Stimulated activated naive CD8-positive, alpha-beta T cell treated with anti-CD3 and anti-CD28 coated beads, Interleukin-15, amount 100 ng/mL, for 72 hours (primary cell): ENCODE results near the gene OGN.
"Not testable (repeated sequence)": the region's sequence is repeated elsewhere in the genome, so short reads cannot be mapped to it uniquely, and the experiment has no call there.

Source experiments
- ATAC-seq: fragments of 150-1000 bp; cut with Tn5 transposase; 2 replicates; pipeline ENCODE4 v1.10.0; 2021; ENCODE audit warnings: mild to moderate bottlenecking, moderate library complexity
- DNase-seq, 2 donors: peaks; one replicate each; pipeline ENCODE4 v3.0.0; 2021 to 2022
- H3K27ac Mint-ChIP-seq, 2 donors: one replicate each; pipeline ENCODE4 v1.8.0; 2022; ENCODE audit warnings: mild to moderate bottlenecking in 2 of 2, mixed read lengths in 2 of 2, moderate library complexity in 2 of 2
- H3K27me3 Mint-ChIP-seq: one replicate; pipeline ENCODE4 v1.8.0; 2022; ENCODE audit warnings: mixed read lengths
- H3K4me1 Mint-ChIP-seq: one replicate; pipeline ENCODE4 v1.8.0; 2022; ENCODE audit warnings: mild to moderate bottlenecking, mixed read lengths
- H3K4me3 Mint-ChIP-seq, 2 donors: one replicate each; pipeline ENCODE4 v1.8.0; 2022; ENCODE audit warnings: mild to moderate bottlenecking in 2 of 2, mixed read lengths in 2 of 2, moderate library complexity in 1 of 2
- H3K9me3 Mint-ChIP-seq, 2 donors: one replicate each; pipeline ENCODE4 v1.8.0; 2022; ENCODE audit warnings: mixed read lengths in 2 of 2

OGN gene

DNA sequence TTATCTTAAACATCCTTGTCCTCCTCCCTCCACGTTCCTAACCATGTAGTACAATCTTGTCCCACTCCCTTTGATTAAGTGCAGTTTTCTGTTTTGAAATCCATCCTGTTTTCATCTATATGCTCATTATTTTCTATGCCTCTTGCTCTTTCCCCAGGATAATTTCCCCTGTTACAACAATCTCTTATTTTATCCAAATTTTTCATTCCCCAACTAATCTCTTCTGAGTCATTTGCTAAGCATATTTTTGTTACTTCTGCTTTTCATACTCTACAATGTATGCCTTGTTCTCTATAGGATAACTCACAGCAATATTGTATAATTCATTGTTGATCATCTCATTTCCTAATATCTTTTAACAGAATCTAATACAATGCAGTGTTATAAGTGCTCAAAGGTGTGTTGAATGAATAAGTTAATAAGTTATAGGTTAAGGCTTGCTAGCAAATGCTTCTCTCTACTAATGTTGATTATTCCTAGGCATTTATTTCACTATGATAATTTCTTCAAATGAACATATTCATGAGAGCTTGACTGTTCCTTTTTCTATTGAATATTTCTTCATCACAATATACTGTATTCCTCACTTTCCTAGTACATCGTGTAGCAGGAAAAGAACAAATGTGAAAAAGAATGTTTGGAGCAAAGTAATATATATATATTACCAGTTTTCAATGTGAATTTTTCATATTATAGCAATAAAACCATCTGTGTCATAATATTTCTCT is 18.4 kb upstream of the OGN start:
- no peak for ATAC-seq

DNA sequence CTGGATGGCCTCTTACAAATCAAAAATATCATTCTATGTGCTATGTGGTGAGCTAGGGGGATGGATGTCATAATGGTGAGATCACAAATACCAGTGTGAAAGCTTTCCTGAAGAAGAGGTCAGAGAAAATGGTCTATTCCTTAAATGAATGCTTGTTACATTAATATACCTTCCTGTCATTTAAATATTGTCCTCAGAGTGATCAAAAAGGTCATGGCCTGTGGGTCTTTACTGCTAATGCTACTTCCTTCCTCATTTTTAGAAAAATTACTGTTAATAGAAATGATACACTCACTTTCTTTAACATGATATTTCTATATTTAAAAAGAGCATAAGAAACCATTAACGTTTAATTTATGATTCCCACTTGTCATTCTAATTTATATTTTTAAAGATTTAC is 10.2 kb upstream of the OGN start:
- Mint-ChIP-seq H3K27me3 (no peaks in the 10 kb centered on the region), H3K9me3 (no peaks in the 10 kb centered on the region), H3K27ac (no peak overlapping the region), H3K4me3 (no peak overlapping the region), H3K4me1 (no peaks in the 10 kb centered on the region)
- no peak for ATAC-seq
- DNase-seq, result no peak

More for the DNA sequence above, 18.4 kb upstream of the OGN start:
- Mint-ChIP-seq H3K4me3 (no peak overlapping the region), H3K27ac (peak overlapping the region in 1 of 2 donors; percentile 3), H3K27me3 (no peaks in the 10 kb centered on the region), H3K4me1 (no peaks in the 10 kb centered on the region), H3K9me3 (no peaks in the 10 kb centered on the region)
- DNase-seq, result no peak

DNA sequence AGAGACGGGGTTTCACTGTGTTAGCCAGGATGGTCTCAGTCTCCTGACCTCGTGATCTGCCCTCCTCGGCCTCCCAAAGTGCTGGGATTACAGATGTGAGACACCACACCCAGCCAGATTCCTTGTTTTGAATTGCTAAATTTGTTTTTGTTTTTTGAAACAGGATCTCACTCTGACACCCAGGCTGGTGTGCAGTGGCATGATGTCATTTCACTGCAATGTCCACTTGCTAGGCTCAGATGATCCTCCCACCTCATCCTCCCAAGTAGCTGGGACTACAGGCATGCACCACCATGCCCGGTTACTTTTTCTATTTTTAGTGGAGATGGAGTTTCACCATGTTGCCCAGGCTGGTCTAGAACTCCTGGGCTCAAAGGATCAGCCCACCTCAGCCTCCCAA is 6.8 kb upstream of the OGN start:
- ATAC-seq, H3K4me3 Mint-ChIP-seq, H3K9me3 Mint-ChIP-seq, DNase-seq, H3K27me3 Mint-ChIP-seq: not testable (repeated sequence)
- H3K4me1 Mint-ChIP-seq, result peaks cover 13% of the 10 kb centered on the region
- H3K27ac Mint-ChIP-seq, result peak overlapping the region in 1 of 2 donors; percentile 86

DNA sequence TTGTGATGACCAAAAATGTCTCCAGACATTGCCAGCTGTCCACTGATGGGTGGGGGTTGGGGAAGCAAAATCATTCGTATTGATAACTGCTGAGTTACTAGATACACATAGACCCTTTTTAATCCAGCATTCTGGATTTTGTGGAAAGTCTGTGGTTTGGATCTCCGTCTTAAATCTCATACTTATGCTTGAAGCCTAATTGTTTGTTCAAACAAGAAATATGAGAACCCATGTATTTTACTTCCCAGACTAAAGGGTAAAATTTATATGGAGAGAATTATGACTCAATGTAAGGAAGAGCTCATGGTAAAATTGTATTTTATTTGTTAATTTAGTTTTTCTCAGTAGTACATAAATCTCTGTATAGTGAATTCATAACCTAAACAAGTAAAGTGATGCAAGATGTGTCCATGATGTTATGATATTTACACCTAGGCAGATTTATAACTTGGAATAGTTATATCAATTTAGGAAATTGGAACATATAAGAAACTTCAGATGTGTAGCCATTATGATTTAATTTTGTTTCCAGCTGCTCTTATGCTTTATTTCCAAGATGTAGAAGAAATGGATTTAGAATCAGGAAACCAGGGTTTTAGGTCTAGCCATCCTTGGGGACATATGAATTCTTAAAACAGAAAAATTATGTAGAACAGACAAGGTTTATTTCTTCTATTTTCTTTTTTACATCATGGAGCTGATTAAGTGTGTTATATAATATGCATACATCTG is 4.5 kb upstream of the OGN start:
- Mint-ChIP-seq H3K27me3 (no peaks in the 10 kb centered on the region), H3K4me3 (no peak overlapping the region), H3K9me3 (no peaks in the 10 kb centered on the region), H3K27ac (no peak overlapping the region), H3K4me1 (peaks cover 25% of the 10 kb centered on the region)
- no peak for DNase-seq
- ATAC-seq, result no peak

DNA sequence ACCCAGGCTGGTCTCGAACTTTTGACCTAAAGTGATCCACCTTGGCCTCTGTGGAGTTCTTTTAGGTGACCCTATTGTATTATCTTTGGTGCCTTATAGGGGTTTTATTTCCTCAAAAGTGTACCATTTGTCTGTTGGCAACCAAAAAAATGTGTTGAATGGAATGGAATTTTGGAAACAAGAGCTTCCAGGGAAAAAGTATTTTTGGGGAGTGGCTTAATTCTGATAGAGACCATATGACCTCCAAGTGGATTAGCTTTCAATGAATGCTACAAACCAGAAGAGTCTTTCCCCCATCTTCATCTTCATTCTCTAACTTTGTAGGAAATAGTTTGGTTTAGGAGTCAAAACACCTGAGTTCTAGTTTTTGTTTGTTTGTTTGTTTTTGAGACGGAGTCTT is 3.4 kb upstream of the OGN start:
- DNase-seq (no peak), ATAC-seq (no peak)
- Mint-ChIP-seq H3K27me3 (no peaks in the 10 kb centered on the region), H3K4me1 (peaks cover 25% of the 10 kb centered on the region), H3K9me3 (no peaks in the 10 kb centered on the region), H3K4me3 (no peak overlapping the region), H3K27ac (no peak overlapping the region)

DNA sequence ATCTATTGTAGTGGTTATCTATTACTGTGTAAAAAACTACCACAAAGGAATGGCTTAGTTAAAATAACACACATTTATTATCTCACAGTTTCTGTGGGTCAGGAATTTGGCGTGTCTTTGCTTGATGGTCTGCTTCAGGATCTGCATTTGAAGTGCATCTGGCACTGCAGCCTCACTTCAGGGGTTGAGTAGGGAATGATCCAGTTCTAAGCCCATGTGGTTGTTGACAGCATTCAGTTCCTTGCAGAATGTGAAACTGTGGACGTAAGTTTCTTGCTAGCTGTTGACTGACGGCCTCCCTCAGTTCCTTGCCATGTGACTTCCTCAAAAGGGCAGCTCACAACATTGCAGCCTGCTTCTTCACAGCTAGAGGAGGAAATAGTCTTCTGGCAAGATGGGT is 2.1 kb upstream of the OGN start:
- peaks cover 32% of the 10 kb centered on the region for H3K4me1 Mint-ChIP-seq
- no peaks in the 10 kb centered on the region for H3K27me3 Mint-ChIP-seq
- peak; percentile 84 for ATAC-seq
- peak; percentile 7 to 14 for DNase-seq
- no peaks in the 10 kb centered on the region for H3K9me3 Mint-ChIP-seq
- H3K4me3 Mint-ChIP-seq, result peak overlapping the region; percentile 37 to 39
- H3K27ac Mint-ChIP-seq, result no peak overlapping the region

DNA sequence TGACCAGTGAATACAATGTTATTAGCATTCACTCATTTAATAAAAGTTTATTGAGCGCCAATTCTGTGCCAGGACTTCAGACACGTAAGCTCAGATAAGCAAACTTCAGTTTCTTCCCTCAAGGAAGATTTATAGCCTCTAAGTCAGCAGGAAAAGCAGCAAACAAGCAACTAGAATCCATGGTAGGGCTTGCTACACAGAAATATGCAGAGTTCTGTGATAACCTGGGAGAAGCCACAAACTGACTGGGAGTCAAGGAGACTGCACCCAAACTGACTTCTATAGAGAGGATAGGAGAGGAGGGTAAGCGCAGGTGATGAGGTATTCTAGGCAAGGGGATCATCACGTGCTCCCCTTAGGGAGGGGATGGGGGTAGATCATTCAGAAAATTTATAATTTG is 1.4 kb upstream of the OGN start:
- no peak for DNase-seq
- Mint-ChIP-seq H3K4me1 (peaks cover 32% of the 10 kb centered on the region), H3K27ac (peak overlapping the region in 1 of 2 donors; percentile 84), H3K4me3 (peak overlapping the region; percentile 7 to 32), H3K9me3 (no peaks in the 10 kb centered on the region), H3K27me3 (no peaks in the 10 kb centered on the region)
- ATAC-seq, result no peak

DNA sequence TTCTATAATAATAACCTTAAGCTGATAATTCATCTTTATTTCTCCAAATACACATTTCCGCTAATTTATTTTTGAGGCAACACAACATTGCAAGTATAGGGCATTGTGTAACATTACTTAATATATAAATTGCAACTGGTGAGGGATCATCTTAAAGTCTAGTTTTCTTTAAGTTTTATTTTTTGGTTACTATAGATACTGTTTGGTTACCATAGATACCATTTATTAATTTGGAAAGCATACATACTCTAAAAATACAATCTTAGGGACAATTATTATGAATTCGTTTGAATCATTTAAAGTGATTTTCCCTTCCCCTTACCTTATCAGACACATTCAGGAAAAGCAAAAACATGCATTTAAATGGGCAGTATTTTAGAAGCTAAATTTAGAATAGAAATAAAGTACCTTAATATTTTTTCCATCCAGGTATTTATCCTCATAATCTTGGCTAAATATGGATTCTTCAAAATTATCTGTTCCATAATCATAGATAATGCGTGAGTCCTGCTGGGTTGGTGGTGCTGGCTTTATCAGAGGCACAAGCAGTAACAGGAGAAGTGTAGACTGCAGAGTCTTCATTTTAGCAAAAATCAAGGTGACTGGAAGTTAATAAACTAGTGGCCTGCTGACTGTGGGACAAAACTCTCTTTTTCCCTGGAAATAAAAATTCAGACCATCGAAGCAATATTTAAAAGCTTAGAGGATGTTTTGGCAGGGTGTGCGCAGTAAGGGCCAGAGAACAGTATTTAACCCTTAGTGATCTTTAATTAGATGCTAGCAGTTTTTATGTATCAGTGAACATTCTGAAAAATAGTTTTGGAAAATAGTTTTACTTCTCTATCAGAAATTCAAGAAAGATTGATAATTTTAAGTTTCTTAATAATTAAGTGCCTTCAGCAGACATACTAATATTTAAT is 1.3 kb downstream of the OGN start:
- peaks cover 32% of the 10 kb centered on the region for H3K4me1 Mint-ChIP-seq
- ATAC-seq (no peak), DNase-seq (no peak)
- H3K27ac Mint-ChIP-seq, result no peak overlapping the region
- no peaks in the 10 kb centered on the region for H3K9me3 Mint-ChIP-seq
- no peaks in the 10 kb centered on the region for H3K27me3 Mint-ChIP-seq
- H3K4me3 Mint-ChIP-seq, result no peak overlapping the region

DNA sequence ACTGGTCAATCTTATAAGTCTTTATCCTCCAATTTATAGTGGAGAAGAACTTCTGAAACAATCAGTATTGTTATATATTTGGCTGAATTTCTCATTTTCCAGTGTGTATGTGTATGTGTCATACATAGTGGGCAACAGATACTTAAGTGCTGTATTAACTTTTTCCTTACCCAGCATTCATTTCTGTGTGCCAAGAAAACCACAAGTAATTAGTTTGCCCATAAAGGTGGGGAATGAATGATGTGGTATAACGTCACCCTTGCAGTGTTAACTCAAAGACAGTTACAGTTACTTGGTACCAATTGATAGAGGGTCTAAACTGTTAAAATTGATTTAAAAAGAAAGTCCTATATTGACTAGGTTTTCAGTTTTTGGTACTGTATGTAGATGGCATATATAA is 2.0 kb downstream of the OGN start:
- H3K9me3 Mint-ChIP-seq, result no peaks in the 10 kb centered on the region
- H3K27me3 Mint-ChIP-seq, result no peaks in the 10 kb centered on the region
- peaks cover 31% of the 10 kb centered on the region for H3K4me1 Mint-ChIP-seq
- no peak for DNase-seq
- peak; percentile 88 for ATAC-seq
- H3K27ac Mint-ChIP-seq, result no peak overlapping the region
- no peak overlapping the region for H3K4me3 Mint-ChIP-seq

DNA sequence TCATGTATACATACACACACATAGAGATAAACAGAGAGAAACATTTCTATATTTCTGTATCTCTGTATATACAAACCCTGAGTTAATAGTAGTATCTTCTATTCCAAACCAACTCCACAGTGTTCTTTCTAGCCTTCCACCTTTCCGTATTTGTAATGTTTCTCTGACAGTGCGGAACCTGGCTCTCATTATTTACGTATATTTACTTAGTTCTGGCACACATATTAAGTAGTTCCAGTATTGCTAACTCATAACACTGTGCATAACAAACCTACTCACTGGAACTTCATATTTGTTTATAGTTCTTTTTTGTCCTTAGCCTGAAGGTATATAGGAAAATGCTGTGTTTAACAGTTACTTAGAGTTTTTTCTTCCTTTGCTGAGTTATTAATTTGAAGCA is 6.5 kb downstream of the OGN start:
- no peaks in the 10 kb centered on the region for H3K27me3 Mint-ChIP-seq
- ATAC-seq (no peak), DNase-seq (no peak)
- H3K27ac Mint-ChIP-seq, result no peak overlapping the region
- H3K4me3 Mint-ChIP-seq, result no peak overlapping the region
- no peaks in the 10 kb centered on the region for H3K9me3 Mint-ChIP-seq
- peaks cover 7% of the 10 kb centered on the region for H3K4me1 Mint-ChIP-seq

DNA sequence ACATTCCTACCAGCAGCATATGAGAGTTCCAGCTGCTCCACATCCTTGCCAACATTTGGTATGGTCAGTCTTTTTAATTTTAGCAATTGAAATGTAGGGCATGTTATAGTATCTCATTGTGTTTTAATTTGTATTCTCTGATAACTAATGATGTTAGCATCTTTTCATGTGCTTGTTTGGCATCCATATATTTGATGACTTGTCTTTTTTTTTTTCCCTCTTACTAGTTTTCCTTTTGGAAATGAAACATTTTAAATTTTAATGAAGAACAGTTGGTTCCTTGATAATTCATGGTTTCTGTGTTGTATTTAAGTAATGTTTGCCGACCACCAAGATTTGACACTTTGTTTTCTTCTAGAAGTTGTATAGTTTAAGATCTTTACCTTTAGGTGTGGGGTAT is 8.8 kb downstream of the OGN start:
- H3K4me3 Mint-ChIP-seq, result no peak overlapping the region
- H3K27me3 Mint-ChIP-seq, result no peaks in the 10 kb centered on the region
- H3K4me1 Mint-ChIP-seq, result no peaks in the 10 kb centered on the region
- H3K9me3 Mint-ChIP-seq, result no peaks in the 10 kb centered on the region
- no peak overlapping the region for H3K27ac Mint-ChIP-seq
- DNase-seq (no peak), ATAC-seq (no peak)

DNA sequence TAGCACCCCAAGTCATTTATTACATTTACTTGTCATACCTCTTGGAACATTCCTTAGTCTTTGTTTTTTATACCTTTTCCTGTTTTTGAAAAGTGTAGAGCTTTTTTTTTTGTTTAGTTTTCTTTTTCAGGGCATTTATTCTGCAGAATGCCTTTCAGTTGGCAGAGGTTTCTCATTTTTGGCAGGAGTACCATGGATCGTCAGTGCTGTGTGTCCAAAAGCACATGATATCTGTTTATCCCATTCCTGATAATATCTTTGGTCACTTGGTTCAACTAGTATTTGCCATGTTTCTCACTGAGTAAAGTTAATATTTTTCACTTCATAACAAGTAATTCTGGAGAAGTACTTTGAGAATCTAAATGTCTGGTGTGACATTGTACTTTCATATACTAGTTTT is 10.7 kb downstream of the OGN start:
- no peak for DNase-seq
- Mint-ChIP-seq H3K27ac (no peak overlapping the region), H3K9me3 (no peaks in the 10 kb centered on the region), H3K4me1 (no peaks in the 10 kb centered on the region), H3K4me3 (no peak overlapping the region), H3K27me3 (no peaks in the 10 kb centered on the region)
- no peak for ATAC-seq

DNA sequence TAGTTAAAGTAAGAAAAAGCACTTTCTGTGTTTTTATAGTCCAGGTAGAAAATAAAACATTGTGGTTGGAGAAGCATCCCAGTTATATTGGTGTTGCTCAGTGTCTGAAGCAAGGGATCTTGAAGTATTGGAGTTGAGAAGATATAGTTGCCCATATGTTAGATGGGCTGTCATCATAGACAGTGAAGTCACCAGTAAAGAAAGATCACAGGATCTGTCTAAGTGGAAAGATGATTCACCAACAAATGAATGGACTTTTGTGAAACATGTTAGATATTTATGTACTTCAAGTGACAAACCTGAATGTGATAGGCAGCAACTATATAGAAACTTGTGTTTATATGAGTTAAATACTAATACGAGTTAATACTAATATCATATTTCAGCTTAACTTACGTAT is 11.7 kb downstream of the OGN start:
- H3K27me3 Mint-ChIP-seq, result no peaks in the 10 kb centered on the region
- ATAC-seq, result no peak
- no peak for DNase-seq
- no peaks in the 10 kb centered on the region for H3K9me3 Mint-ChIP-seq
- no peaks in the 10 kb centered on the region for H3K4me1 Mint-ChIP-seq
- H3K27ac Mint-ChIP-seq, result no peak overlapping the region
- H3K4me3 Mint-ChIP-seq, result no peak overlapping the region

DNA sequence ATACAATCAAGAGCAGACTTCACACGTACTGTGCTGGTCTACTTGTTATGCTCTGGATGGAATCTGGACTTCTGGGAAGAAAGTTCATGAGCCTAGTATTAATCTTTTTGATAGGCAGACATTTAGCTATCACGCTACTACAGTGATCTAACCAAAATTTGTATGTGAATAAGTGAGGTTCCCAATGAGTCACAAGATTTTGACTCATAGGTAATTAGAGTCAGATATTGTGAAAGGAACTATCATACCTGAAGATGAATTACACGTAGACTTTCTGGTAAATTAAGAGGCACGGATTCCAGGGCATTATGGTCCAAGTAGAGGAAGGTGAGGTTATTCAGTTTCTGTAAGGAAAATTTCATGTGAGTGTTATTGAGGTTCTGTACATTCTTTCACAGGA is 18.4 kb downstream of the OGN start:
- H3K9me3 Mint-ChIP-seq, result no peaks in the 10 kb centered on the region
- no peak for DNase-seq
- no peak overlapping the region for H3K4me3 Mint-ChIP-seq
- ATAC-seq, result no peak
- no peaks in the 10 kb centered on the region for H3K4me1 Mint-ChIP-seq
- no peak overlapping the region for H3K27ac Mint-ChIP-seq
- H3K27me3 Mint-ChIP-seq, result no peaks in the 10 kb centered on the region

DNA sequence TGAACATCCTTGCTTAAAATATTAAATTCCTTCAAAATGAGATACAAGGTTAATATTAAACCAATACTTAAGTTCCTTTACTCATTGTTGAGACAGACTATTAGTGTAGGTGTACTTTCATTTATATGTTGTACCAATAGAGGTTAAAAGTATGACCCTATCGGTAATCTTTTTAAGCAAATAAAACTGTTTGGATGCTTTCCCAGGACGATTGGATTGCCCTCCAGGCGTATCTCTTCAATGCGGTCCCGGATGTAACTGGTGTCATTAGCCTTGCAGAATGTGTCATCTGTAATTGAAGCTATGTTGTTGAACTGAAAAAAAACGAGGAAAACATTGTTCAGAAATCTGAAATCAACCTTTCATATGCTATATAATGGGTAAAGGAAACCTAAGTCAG is 18.9 kb downstream of the OGN start:
- no peak for ATAC-seq
- Mint-ChIP-seq H3K4me3 (no peak overlapping the region), H3K4me1 (no peaks in the 10 kb centered on the region), H3K27ac (no peak overlapping the region), H3K9me3 (no peaks in the 10 kb centered on the region), H3K27me3 (no peaks in the 10 kb centered on the region)
- DNase-seq, result no peak

DNA sequence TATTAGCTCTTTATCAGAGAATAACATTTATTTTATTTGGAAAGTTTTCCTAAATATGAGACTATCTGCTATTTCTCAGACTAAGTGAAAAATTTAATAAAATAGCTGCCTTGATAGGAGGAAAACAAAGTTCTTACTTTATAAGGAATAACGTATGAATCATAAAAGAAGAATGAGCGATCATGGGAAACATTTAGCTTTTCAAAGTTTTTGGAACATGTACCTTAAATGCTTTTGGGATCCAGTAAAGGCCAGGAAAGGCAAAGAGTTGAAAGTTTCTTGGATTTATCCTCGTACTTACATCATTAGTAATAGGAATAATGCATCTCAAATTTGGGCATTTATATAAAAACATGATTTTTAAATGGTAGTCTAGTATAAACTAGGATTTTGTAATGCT is 19.4 kb downstream of the OGN start:
- no peak overlapping the region for H3K4me3 Mint-ChIP-seq
- DNase-seq, result no peak
- no peaks in the 10 kb centered on the region for H3K27me3 Mint-ChIP-seq
- H3K4me1 Mint-ChIP-seq, result no peaks in the 10 kb centered on the region
- H3K27ac Mint-ChIP-seq, result no peak overlapping the region
- ATAC-seq, result no peak
- H3K9me3 Mint-ChIP-seq, result no peaks in the 10 kb centered on the region
